Measurements from ENCODE around the gene CPEB3.
"Not testable (repeated sequence)": the region's sequence is repeated elsewhere in the genome, so short reads cannot be mapped to it uniquely, and the experiment has no call there.

CPEB3 gene

DNA sequence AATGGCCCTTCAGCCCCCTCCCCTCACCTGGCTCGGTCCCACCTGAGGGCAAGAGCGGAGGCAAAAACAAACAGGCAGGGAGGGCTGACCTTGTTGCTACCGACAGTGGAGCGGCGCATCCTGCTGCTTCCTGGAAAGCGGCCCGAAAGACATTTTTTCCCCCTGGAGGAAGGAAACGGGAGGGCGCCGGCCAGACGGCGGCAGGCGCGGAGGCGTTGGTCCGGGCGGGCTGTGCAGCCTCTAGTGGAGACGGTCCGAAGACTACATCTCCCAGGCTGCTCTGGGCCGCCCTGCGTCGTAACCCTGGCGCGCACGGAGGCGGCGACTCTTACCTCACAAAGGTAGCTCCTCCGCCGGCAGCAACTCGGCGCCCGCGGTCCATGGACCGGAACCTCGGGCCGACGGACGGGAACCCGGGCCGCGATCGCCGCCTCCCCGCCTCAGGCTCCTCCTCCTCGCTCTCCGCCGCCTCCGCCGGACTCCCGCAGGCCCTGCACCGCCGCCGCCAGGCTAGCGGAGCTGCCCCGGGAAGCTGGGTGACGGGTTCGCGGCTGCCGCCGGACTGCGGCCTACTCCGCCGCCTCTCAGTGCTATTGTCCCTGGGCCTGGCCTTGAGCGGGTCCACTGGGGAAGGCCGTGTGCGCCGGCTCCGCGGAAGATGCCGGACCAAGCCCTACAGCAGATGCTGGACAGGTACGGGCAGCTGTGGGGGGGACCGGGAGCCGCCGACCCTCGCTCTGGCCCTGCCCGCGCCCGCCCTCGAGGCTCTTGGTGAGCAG is at the start of gene CPEB3, which contains the start of gene MARCHF5:
CPEB3 (minus strand) TSS at position 242 of the 779 bp plus-strand sequence. CDS start 50,728 bp downstream, outside the sequence.
MARCHF5 (plus strand) TSS at position 331 of the 779 bp plus-strand sequence; CDS start at position 659, 328 bp downstream.
- DNase-seq = peak; percentile 90

DNA sequence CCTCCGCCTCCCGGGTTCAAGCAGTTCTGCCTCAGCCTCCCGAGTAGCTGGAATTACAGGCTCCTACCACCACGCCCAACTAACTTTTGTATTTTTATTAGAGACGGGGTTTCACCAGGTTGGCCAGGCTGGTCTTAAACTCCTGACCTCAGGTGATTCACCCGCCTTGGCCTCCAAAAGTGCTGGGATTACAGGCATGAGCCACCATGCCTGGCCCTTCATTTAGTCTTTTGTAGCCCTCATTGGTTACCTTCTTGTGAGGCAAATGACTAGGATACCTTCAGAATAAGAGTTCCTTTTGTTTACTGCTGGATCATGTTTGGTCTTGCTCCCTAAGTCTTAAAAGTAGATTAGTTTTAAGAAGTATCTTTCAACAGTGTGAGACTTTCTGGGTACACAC is 39.0 kb upstream of the CPEB3 start:
- not testable (repeated sequence) for DNase-seq

DNA sequence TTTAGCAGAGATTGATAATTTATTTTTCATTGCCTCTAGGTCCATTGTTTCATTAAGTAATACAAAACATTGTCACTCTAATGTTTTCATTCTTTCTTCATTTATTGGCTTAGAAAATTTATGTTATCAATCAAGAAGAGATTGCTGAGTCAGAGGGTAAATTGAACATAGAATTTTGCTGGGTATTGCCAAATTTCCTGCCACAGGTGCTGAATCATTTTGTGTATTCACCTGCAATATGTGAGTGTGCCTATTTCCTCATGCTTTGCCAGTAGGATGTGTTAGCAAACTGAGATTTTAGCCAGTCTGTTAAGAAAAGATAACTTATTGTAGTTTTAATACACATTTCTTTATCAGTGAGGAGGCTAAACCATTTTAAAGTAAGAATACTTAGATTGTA is 38.1 kb upstream of the CPEB3 start:
- DNase-seq = no peak

DNA sequence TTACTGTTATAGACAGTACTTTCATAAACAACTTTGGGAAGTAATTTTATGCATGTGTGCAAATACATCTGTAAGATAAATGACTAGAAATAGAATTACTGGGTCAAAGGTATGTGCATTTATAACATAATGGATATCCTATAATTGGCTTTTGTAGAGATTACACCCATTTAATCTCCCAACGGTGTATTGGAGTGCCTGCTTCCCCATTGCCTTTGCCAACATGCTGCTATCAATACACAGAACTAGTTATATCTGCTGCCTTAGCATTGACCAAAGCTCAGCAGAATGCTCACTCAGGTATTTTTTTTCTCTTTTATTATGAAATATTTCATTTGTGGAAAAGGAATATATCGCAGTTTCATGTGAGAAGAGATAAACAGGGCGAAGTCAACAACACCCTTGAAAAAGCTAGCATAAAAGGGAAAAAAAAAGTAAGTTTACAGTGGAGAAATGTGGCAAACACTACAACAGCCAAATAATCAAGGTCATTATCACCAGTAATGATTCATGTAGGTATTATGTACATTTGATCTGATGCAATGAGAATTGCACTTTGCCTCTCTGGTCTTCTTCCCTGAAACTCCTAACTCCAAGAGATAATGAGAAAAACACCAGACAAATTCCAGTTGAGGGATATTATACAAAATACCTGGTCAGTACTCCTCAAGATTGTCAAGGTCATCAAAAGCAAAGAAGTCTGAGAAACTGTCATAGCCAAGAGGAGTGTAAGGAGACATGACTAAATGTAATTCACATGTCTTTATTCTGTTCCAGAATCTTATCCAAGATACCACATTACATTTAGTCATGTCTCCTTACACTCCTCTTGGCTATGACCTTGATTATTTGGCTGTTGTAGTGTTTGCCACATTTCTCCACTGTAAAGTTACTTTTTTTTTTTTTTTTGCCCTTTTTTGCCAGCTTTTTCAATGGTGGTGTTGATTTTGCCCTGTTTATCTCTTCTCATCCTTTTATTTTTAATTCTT is 36.9 kb upstream of the CPEB3 start:
- no peak for DNase-seq

DNA sequence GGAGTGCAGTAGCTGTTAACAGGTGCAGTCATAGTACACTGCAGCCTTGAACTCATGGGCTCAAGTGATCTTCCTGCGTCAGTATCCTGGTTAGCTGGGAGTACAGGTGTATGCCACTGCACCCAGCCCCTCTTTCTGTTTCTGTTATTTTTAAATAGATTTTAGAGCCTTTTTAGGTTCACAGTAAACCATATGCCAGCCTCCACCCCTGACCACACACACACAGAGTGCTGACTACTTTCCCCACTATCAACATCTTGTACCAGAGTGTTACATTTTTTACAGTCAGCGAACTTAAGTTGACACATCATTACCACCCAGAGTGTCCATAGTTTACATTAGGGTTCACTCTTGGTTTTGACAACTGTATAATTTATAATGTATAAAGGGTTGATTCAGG is 32.2 kb upstream of the CPEB3 start:
- DNase-seq = no peak

DNA sequence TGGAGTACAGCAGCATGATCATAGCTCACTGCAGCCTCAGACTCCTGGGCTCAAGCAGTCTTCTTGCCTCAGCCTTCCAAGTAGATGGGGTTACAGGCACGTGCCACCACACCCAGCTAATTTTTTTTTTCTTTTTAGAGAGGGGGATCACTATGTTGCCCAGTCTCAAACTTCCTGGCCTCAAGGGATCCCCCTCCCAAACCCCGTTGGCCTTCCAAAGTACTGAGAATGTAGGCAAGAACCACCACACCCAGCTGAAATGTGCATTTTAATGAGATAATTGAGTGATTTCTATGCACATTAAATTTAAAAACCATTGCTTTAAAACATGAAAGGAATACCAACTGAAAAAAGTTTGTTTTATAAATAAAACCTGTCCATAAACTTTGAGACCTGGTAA is 25.7 kb upstream of the CPEB3 start:
- no peak for DNase-seq

DNA sequence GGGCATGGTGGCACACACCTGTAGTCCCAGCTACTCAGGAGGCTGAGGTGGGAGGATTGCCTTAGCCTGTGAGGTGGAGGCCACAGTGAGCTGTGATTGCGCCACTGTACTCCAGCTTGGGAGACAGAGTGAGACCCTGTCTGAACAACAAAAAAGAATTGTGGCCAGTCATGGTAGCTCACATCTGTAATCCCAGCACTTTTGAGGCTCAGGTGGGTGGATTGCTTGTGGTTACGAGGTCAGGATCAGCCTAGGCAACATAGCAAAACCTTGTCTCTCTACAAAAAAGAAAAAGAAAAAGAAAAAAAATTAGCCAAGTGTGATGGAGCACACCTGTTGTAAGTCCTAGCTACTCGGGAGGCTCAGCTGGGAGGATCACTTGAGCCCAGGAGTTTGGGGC is 22.9 kb upstream of the CPEB3 start:
- DNase-seq = no peak

DNA sequence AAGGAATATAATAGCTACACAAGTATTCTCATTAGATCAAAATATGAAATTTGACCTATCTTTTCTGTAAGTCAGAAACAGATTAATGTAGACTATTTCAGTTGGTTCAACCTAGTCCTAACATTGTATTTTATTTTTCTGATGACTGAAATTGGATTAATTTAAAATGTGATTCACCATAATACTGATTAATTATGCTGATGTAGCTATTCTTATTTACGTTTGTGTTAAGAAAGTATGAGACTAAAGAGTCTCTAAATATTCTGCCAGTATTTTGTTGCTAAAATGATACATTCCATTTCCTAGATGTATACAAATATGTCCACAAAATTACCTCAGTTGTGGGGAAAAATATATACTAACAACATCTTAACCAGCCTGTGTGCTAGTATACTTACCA is 18.4 kb upstream of the CPEB3 start:
- DNase-seq = no peak

DNA sequence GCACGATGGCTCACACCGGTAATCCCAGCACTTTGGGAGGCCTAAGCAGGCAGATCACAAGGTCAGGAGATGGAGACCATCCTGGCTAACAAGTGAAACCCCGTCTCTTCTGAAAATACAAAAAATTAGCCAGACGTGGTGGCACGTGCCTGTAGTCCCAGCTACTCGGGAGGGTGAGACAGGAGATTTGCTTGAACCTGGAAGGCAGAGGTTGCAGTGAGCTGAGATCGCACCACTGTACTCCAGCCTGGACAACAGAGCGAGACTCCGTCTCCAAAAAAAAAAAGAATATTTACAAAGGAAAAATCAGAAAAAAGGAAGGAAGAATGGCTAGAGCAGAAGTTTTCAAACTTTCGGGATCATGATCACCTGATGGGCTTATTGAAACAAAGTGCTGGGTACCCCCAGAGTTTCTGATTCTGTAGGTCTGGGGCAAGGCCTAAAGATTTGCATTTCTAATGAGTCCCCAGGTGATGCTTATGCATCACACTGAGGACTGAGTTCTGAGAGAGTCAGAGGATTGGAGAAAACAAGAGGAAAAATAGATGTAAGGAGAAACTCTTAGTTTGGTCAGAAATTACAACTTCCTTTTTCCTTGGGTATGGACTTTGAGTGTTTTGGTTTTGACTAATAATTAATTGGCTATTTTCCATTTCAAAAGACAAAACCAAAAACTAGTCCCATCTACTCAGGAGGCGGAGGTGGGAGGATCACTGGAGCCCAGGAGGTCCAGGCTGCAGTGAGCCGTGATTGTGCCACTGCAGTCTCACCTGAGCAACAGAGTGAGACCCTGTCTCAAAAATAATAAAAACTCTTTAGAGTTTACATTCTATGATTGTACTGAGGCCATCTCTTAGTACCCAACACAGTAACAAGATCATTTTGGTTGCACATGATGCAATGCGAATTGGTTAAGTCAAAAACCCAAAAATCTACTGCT is 14.5 kb upstream of the CPEB3 start:
- no peak for DNase-seq

DNA sequence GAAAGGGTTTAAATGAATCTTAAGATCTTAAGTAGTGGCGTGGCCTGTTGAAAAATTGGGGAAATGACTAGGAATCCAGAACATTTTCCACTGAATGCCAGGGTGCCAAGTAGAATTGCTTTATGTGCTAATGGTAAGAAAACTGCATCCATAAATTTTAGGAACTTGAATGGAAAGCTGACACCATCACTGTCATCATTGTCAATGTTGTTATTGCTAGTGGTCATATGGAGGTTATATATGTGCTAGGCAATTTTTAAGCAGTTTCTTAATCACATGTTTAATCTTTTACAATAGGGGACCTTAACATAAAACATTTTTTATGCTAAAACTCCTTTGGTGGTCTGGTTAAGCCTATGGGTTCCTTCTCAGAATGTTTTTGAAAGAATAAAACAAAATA is 13.2 kb upstream of the CPEB3 start:
- DNase-seq = no peak

DNA sequence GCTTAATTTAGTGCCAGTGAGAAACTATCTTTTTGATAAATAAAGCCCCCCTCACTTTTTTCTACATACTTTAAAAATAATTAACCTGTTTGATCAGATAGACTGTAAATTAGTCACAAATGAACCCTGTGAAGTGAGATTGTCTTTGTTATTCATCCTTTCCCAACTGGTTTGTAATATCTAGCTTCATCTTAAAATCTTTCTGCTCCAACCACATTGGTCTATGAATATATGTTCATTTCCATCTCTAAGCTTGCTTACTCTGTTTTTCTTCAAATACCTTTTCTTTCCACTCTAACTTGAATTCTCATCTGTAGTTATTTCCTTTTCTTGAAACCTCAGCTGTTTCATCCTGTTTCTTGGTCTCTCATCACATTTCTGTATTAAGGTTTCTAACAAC is 12.2 kb upstream of the CPEB3 start:
- DNase-seq = no peak

DNA sequence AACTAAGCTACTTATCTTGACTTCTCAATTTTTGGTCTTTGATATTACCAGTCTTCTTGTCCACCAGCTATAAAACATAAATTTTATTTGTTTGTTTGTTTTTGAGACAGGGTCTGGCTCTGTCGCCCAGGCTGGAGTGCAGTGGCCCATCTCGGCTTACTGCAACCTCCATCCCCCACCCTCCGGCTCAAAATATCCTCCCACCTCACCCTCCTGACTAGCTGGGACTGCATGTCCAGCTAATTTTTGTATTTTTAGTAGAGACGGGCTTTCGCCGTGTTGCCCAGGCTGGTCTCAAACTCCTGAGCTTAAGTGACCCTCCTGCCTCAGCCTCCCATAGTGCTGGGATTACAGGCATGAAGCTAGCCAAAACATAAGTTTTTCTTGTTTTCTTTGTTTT is 7.6 kb upstream of the CPEB3 start:
- no peak for DNase-seq

DNA sequence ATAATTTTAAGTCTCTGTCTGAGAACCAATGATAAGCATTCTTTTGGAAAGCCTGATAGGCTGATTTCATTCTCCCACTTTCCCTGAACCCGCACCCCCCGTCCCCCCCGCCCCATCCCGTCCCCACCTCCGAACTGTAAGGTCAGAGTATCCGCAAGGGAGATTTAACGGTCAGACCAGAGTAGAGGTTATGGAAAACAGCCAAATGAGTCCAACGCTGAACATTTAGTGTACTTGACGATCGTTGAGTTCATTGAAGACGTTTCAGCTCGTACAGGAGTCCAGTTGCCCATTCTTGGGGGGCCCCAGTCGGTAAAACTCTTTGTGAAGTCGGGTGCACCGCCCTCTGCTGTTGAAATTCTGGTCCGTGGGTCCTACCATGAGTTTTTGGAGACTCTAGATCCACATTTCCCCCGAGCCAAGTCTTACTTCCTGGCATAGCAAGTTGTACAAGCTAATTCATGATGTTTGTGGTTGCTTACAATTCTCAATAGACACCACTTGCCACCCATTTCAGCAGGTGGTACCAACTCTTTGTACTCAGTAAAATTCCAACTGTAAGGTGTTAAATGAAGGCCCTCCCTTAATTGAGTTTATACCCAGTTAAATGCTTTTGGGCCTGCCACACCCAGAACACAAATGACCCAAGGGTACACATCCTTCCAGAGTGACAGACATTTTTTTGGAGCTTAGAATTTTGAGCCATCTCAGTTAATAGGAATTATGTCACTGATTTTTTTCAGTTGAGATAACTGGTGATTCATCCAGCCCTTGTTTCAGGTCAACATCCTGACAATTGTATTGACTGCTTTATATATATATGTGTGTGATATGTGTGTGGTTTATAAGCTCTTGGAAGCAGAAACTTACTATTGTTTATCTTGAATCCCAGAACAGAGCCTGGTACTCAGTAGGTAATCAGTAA is 1.3 kb upstream of the CPEB3 start:
- DNase-seq = peak; percentile 41

DNA sequence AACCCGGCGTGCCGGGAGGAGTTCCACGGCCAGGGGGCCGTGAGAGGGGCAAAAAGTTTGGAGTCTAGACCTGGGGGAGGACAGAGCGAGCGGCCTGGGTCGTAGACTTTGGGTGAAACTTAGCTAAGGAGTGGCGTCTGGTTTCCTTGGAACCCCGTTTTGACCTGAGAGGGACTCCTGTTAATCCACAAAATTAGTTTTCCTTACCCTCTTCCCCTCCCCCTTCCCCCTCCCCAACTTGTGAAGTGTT is 663 bp upstream of the CPEB3 start:
- no peak for DNase-seq

DNA sequence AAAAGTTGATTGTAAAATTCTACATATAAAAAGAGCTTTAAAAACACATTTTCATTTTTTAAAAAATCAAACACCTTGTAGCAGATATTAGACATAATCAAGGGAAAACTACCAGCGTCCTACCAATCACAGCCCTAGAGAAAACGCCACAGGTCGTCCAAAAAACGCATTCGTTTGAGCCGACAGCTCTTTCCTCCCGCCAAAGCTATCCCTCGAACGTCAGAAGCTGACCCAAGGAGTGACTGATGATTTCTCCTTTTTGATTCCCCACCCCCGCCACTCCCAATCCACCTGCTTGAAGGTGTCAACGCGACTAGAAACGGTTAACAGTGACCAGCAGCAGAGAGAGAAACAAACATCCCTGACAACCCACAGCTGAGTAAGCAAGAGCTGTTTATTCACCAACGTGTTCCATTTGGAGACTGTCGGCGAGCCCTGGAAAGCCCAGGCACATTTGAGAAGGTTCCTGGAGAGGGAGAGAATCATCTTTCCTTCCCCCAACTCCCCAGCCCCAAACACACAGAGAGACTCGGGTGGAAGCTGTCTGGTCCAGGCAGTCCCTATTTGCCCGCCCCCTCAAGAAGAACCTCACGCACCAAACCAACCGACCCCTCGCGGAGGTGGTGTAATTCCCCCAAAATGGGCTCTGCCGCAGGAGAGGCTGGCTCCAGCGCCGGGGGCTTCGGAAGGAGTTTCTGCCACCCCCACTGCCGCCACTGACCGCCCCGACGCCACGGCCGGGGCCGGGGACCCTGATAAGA is 622 bp downstream of the CPEB3 start:
- peak; percentile 23 for DNase-seq

DNA sequence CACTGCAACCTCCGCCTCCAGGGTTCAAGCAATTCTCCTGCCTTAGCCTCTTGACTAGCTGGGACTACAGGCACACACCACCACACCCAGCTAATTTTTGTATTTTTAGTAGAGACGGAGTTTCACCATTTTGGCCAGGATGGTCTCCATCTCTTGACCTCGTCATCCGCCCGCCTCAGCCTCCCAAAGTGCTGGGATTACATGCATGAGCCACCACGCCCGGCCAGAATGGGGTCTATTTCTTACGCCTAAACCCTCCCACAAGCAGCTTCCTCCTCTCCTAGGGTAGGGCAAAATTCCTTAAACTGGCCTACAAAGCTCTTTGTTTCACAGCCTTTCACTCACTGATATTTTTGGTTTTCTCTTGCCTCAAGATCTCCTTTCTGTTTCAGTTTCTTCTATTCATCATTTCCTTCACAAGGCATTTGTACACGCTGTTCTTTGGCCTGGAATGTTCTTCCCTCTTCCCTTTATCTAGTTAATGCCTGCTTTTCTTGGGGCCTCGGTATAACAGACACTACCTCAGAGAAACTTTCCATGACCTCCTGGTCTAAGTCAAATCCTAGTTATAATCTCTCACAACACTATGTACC is 6.7 kb downstream of the CPEB3 start:
- no peak for DNase-seq

DNA sequence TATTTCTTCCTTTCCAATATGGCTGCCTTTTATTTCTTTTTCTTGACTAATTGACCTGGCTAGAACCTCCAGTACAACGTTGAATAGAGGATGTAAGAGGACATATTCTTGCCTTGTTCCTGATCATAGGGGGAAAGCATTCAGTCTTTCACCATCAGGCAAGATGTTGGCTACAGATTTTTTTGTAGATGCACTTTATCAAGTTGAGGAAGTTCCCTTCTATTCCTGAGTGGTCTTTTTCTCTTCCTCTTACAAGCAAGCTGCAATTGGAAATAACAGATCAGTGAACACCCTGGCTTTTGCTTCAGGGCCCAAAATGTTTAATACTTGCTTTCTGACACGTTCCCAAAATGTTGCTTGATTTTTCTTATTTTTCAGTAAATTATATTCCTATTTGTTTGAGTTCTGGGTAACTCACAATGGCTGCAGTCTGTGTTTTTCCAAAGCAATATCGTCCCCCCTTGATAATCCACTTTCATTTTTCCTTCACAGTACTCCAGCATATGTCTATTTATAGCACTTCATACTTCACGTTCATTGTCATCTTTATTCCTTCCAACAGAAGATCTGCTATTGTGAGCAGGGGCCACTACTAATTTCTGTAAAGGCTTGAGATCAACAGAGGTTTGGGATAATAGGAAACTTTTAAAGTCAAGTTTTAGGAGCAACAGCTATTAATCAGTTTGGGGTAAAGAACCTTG is 11.7 kb downstream of the CPEB3 start:
- no peak for DNase-seq

DNA sequence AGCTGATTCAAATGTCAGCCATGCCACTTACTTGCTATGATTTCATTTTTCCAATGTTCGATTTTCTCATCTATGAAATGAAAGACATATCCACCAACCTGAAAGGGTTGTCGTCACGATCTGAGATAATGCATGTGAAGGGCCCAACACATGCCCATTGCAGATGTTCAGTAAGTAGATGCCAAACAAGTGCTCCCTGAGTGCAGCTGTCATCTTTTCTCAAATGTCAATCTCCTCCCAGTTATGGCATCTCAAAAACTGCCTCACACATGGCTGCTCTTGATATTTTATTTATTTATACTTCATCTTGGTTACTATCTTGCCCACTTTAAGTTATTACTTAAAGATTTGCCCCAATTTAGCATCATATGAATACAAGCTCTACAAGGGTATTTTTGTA is 16.8 kb downstream of the CPEB3 start:
- no peak for DNase-seq

DNA sequence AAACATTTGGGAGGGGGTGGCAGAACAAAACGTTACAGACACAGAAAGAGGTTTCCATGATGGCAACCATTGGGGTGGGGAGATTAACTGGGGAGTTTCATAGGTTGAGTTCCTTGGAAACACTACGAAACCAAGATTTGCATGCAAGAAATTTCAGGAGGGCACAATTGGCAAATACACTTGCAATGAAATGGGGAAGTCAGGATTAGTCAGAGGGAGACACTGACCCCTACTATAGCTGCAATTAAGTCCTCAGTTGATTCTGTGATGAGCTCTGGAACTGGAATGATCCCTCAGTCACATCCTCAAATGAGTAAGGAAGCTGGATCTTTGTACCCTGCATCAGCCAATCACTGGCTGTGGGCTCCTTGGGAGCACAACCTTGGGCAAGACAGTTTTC is 22.1 kb downstream of the CPEB3 start:
- DNase-seq = no peak

DNA sequence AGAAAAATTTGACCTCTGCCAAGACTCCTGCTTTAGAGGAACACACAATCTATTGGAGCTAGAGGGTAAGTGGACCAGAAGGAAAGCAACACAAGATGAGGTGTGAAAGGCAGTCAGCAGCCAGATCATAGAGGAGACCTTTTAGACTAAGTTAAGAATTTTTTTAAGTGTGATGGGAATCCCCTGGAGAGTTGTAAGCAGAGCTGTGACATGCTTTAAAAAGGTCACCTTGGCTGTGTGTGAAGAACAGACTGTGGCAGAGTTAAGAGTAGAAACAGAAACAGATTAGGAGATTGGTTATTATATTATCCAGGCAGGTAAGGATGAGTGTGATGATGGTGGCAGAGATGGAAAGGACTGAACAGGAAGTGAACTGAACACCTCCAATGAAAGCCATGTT is 23.5 kb downstream of the CPEB3 start:
- no peak for DNase-seq

Measured in stimulated activated CD4-positive, alpha-beta T cell treated with anti-CD3 and anti-CD28 coated beads, Interleukin-4, amount 100 ng/mL, for 24 hours (primary cell).